ENCODE results near the gene CARMIL1.

- TF ChIP-seq CTCF (conservative IDR thresholded peaks at IDR 0.05 in 1 of 2, IDR thresholded peaks at IDR 0.05 in 1 of 2; ENCODE audit: extremely low read depth in 1 of 2, insufficient read depth in 1 of 2, low read depth in 1 of 2, low read length in 2 of 2): no peak
- no peak for TF ChIP-seq EZH2 (IDR thresholded peaks at IDR 0.05; ENCODE audit: borderline replicate concordance, low read length)
Observed at GRCh38 chr6:25326126-25326525, 47.0 kb downstream of the CARMIL1 start.
